Measurements from ENCODE around the gene TXNDC8.

The TXNDC8 gene

DNA sequence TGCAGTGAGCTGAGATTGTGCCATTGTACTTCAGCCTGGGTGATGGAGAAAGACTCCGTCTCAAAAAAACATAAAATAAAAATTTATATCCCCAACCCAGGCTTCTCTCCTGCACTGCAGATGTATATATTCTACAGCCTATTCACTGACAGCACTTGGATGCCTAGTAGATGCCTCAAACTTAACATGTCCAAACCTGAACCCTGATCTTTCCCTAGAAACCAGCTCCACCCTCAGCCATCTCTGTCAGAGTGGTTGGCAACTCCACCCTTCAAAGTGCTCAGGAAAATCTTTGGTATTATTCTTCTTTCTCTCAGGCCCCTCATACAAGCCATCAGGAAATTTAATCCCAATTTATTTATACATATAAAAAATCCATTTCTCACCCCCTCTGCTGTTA is 44.4 kb downstream of the TXNDC8 start:
- H3K4me1 ChIP-seq (ENCODE audit: insufficient read depth, low read length) = no peaks in the 10 kb centered on the region
- H3K27me3 ChIP-seq (ENCODE audit: control insufficient read depth in 1 of 2, insufficient read depth in 2 of 2, low read length in 2 of 2) = no peaks in the 10 kb centered on the region
- H3K9ac ChIP-seq (ENCODE audit: low read length) = no peak overlapping the region
- H3K27ac ChIP-seq (ENCODE audit: low read depth, low read length) = no peak overlapping the region
- H3K36me3 ChIP-seq (ENCODE audit: insufficient read depth, low read length) = no peaks in the 10 kb centered on the region
- H3K9me3 ChIP-seq (ENCODE audit: low read length) = no peaks in the 10 kb centered on the region
- H3K4me3 ChIP-seq (ENCODE audit: low read depth in 1 of 2, low read length in 2 of 2) = no peak overlapping the region

- Histone ChIP-seq H3K27me3 (ENCODE audit: control insufficient read depth in 1 of 2, insufficient read depth in 2 of 2, low read length in 2 of 2) (no peaks in the 10 kb centered on the region), H3K36me3 (ENCODE audit: insufficient read depth, low read length) (no peaks in the 10 kb centered on the region), H3K9ac (ENCODE audit: low read length) (no peak overlapping the region), H3K9me3 (ENCODE audit: low read length) (no peaks in the 10 kb centered on the region), H3K4me3 (ENCODE audit: low read depth in 1 of 2, low read length in 2 of 2) (no peak overlapping the region), H3K4me1 (ENCODE audit: insufficient read depth, low read length) (no peaks in the 10 kb centered on the region), H3K27ac (ENCODE audit: low read depth, low read length) (no peak overlapping the region)
Observed at GRCh38 chr9:110291921-110292557, 45.6 kb downstream of the TXNDC8 start.

GRCh38 chr9:110290001-110290400 is 47.7 kb downstream of the TXNDC8 start:
- no peaks in the 10 kb centered on the region for H3K4me1 ChIP-seq (ENCODE audit: insufficient read depth, low read length)
- no peak overlapping the region for H3K27ac ChIP-seq (ENCODE audit: low read depth, low read length)
- no peaks in the 10 kb centered on the region for H3K27me3 ChIP-seq (ENCODE audit: control insufficient read depth in 1 of 2, insufficient read depth in 2 of 2, low read length in 2 of 2)
- H3K9me3 ChIP-seq (ENCODE audit: low read length) = no peaks in the 10 kb centered on the region
- H3K9ac ChIP-seq (ENCODE audit: low read length) = no peak overlapping the region
- no peak overlapping the region for H3K4me3 ChIP-seq (ENCODE audit: low read depth in 1 of 2, low read length in 2 of 2)
- H3K36me3 ChIP-seq (ENCODE audit: insufficient read depth, low read length) = no peaks in the 10 kb centered on the region

DNA sequence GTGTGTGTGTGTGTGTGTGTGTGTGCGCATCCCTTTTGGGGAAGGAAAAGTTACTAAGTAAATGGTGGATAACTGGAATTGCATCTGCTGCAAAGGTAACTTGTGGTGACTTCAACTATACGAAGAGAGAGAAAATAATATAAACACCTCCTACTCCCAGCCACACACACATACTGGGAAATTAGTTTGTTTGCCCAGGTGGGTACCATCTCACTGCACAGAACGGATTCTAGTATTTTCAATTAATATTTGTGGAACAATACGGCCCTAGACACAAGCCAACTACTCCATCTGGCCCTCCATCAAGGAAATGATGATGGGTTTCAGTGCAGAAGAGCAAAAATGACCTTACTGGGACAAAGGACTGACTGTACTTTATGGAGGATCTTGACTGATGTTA is 49.2 kb downstream of the TXNDC8 start:
- Histone ChIP-seq H3K4me1 (ENCODE audit: insufficient read depth, low read length) (no peaks in the 10 kb centered on the region), H3K36me3 (ENCODE audit: insufficient read depth, low read length) (no peaks in the 10 kb centered on the region), H3K9ac (ENCODE audit: low read length) (no peak overlapping the region), H3K27ac (ENCODE audit: low read depth, low read length) (no peak overlapping the region), H3K4me3 (ENCODE audit: low read depth in 1 of 2, low read length in 2 of 2) (no peak overlapping the region), H3K9me3 (ENCODE audit: low read length) (no peaks in the 10 kb centered on the region), H3K27me3 (ENCODE audit: control insufficient read depth in 1 of 2, insufficient read depth in 2 of 2, low read length in 2 of 2) (no peaks in the 10 kb centered on the region)

- Histone ChIP-seq H3K9ac (ENCODE audit: low read length) (no peak overlapping the region), H3K27ac (ENCODE audit: low read depth, low read length) (no peak overlapping the region), H3K4me3 (ENCODE audit: low read depth in 1 of 2, low read length in 2 of 2) (no peak overlapping the region), H3K4me1 (ENCODE audit: insufficient read depth, low read length) (no peaks in the 10 kb centered on the region), H3K9me3 (ENCODE audit: low read length) (no peaks in the 10 kb centered on the region), H3K36me3 (ENCODE audit: insufficient read depth, low read length) (no peaks in the 10 kb centered on the region), H3K27me3 (ENCODE audit: control insufficient read depth in 1 of 2, insufficient read depth in 2 of 2, low read length in 2 of 2) (no peaks in the 10 kb centered on the region)
Observed at GRCh38 chr9:110287289-110287680, 50.4 kb downstream of the TXNDC8 start.

GRCh38 chr9:110284211-110284844 is 53.3 kb downstream of the TXNDC8 start:
- Histone ChIP-seq H3K36me3 (ENCODE audit: insufficient read depth, low read length) (no peaks in the 10 kb centered on the region), H3K9me3 (ENCODE audit: low read length) (no peaks in the 10 kb centered on the region), H3K4me3 (ENCODE audit: low read depth in 1 of 2, low read length in 2 of 2) (no peak overlapping the region), H3K27me3 (ENCODE audit: control insufficient read depth in 1 of 2, insufficient read depth in 2 of 2, low read length in 2 of 2) (no peaks in the 10 kb centered on the region), H3K9ac (ENCODE audit: low read length) (no peak overlapping the region), H3K4me1 (ENCODE audit: insufficient read depth, low read length) (no peaks in the 10 kb centered on the region), H3K27ac (ENCODE audit: low read depth, low read length) (no peak overlapping the region)

- Histone ChIP-seq H3K9me3 (ENCODE audit: low read length) (no peaks in the 10 kb centered on the region), H3K4me3 (ENCODE audit: low read depth in 1 of 2, low read length in 2 of 2) (no peak overlapping the region), H3K27ac (ENCODE audit: low read depth, low read length) (no peak overlapping the region), H3K4me1 (ENCODE audit: insufficient read depth, low read length) (no peaks in the 10 kb centered on the region), H3K36me3 (ENCODE audit: insufficient read depth, low read length) (no peaks in the 10 kb centered on the region), H3K9ac (ENCODE audit: low read length) (no peak overlapping the region), H3K27me3 (ENCODE audit: control insufficient read depth in 1 of 2, insufficient read depth in 2 of 2, low read length in 2 of 2) (no peaks in the 10 kb centered on the region)
Observed at GRCh38 chr9:110283751-110284150, 53.9 kb downstream of the TXNDC8 start.

DNA sequence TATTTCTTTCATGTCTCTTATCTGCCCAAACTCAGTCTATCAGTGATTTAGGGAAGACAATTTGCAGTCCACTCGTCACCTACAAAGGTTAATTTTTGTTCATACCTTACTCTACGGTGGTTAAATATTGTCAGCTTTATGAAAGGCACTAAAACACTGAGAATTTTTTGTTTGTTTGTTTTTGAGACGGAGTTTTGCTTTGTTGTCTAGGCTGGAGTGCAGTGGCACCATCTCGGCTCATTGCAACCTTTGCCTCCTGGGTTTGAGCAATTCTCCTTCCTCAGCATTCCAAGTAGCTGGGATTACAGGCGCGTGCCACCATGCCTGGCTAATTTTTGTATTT is 55.0 kb downstream of the TXNDC8 start:
- no peaks in the 10 kb centered on the region for H3K36me3 ChIP-seq (ENCODE audit: insufficient read depth, low read length)
- H3K27ac ChIP-seq (ENCODE audit: low read depth, low read length) = no peak overlapping the region
- H3K4me1 ChIP-seq (ENCODE audit: insufficient read depth, low read length) = no peaks in the 10 kb centered on the region
- no peak overlapping the region for H3K4me3 ChIP-seq (ENCODE audit: low read depth in 1 of 2, low read length in 2 of 2)
- H3K9ac ChIP-seq (ENCODE audit: low read length) = no peak overlapping the region
- H3K27me3 ChIP-seq (ENCODE audit: control insufficient read depth in 1 of 2, insufficient read depth in 2 of 2, low read length in 2 of 2) = no peaks in the 10 kb centered on the region
- no peaks in the 10 kb centered on the region for H3K9me3 ChIP-seq (ENCODE audit: low read length)

DNA sequence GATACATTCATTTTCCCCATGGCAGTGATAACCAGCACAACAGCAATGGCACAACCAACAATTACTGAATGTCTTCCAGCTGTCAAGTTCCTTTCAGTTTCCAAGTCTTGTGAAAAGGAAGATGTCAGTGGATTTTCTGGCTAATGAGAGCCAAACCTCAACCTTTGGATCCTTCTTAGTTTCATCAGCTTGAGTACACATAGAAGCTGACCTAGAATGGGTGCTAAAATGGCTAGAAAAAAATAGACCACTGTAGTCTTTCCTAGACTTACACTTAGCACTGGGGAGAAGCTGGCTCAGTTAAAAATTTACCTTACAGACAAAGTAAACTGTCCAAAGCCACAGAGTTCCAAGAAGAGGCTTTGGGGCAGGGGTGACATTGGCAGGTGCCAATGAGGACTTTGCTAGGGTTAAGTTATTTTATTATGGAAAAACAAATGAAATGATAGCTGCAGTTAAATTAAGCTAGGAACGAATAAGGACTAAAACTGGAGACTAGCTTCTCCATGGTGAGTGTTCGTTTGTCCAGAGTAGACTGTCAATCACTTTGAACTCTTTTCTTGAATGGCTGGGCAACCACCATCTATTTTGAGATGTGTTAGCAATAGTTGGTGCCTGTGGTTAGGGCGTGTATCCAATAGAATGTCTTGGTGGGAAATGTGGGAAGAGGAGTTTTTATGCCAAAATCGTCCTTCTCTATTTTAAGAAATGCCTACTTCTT is 55.5 kb downstream of the TXNDC8 start:
- Histone ChIP-seq H3K36me3 (ENCODE audit: insufficient read depth, low read length) (no peaks in the 10 kb centered on the region), H3K9ac (ENCODE audit: low read length) (no peak overlapping the region), H3K4me1 (ENCODE audit: insufficient read depth, low read length) (no peaks in the 10 kb centered on the region), H3K9me3 (ENCODE audit: low read length) (no peaks in the 10 kb centered on the region), H3K27me3 (ENCODE audit: control insufficient read depth in 1 of 2, insufficient read depth in 2 of 2, low read length in 2 of 2) (no peaks in the 10 kb centered on the region), H3K27ac (ENCODE audit: low read depth, low read length) (no peak overlapping the region), H3K4me3 (ENCODE audit: low read depth in 1 of 2, low read length in 2 of 2) (no peak overlapping the region)

DNA sequence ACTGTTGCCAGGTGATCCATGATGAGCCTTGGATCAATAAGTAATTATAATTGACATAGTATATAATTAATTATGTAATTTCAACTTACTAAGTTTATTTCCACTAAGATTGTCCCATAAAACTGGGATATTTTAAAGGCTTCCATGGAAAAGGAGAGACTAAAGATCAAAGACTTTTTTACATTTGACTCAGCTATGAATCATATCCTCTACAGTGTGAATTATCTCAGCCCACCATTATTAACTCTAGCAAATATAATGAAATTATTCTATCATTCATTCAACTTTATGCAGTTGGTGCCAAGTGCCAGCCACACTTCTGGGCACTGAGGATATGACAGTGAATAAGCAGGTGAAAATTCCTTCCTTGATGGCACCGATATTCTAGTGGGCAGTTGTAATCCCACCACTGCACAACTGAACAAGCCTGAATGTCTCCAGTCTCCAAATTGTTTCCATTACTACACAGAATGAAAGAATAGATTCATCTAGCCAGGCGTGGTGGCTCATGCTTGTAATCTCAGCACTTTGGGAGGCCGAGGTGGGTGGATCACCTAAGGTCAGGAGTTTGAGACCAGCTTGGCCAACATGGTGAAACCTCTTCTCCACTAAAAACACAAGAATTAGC is 59.5 kb downstream of the TXNDC8 start:
- H3K27ac ChIP-seq (ENCODE audit: low read depth, low read length) = no peak overlapping the region
- H3K36me3 ChIP-seq (ENCODE audit: insufficient read depth, low read length) = no peaks in the 10 kb centered on the region
- no peaks in the 10 kb centered on the region for H3K9me3 ChIP-seq (ENCODE audit: low read length)
- no peak overlapping the region for H3K4me3 ChIP-seq (ENCODE audit: low read depth in 1 of 2, low read length in 2 of 2)
- H3K27me3 ChIP-seq (ENCODE audit: control insufficient read depth in 1 of 2, insufficient read depth in 2 of 2, low read length in 2 of 2) = no peaks in the 10 kb centered on the region
- no peaks in the 10 kb centered on the region for H3K4me1 ChIP-seq (ENCODE audit: insufficient read depth, low read length)
- H3K9ac ChIP-seq (ENCODE audit: low read length) = no peak overlapping the region

DNA sequence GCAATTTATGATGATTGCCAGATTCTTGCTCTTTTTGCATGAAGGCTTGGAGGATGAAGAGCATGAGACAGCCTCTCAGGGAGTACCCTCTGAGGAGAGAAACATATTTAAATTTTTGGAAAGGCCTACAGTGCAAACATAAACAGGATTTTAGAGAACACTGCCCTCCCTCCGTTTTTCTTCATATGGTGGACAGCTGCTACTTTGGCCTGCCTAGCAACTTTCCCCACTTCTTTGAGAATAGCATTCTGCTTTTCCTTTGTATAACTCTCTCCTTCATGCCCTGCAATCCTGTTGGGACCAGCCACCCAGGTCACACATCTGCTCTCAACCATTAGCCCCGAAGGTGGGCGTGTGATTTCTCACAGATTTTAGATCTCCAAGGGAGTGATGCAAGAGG is 60.9 kb downstream of the TXNDC8 start:
- Histone ChIP-seq H3K9me3 (ENCODE audit: low read length) (no peaks in the 10 kb centered on the region), H3K27me3 (ENCODE audit: control insufficient read depth in 1 of 2, insufficient read depth in 2 of 2, low read length in 2 of 2) (no peaks in the 10 kb centered on the region), H3K27ac (ENCODE audit: low read depth, low read length) (no peak overlapping the region), H3K9ac (ENCODE audit: low read length) (no peak overlapping the region), H3K4me1 (ENCODE audit: insufficient read depth, low read length) (no peaks in the 10 kb centered on the region), H3K4me3 (ENCODE audit: low read depth in 1 of 2, low read length in 2 of 2) (no peak overlapping the region), H3K36me3 (ENCODE audit: insufficient read depth, low read length) (no peaks in the 10 kb centered on the region)

Data from muscle layer of colon (tissue), 2 donors.